Measurements from ENCODE around the gene TBC1D30.

TBC1D30 gene

GRCh38 chr12:64782191-64782876, 42.1 kb upstream of the TBC1D30 start:
- no peak overlapping the region for H3K4me3 ChIP-seq (ENCODE audit: low read length)
- no peak for DNase-seq (ENCODE audit: low read depth)
- no peak for TF ChIP-seq CTCF (conservative IDR thresholded peaks at IDR 0.05; ENCODE audit: low read length)

GRCh38 chr12:64785838-64786237, 38.6 kb upstream of the TBC1D30 start:
- no peak for TF ChIP-seq CTCF (conservative IDR thresholded peaks at IDR 0.05; ENCODE audit: low read length)
- H3K4me3 ChIP-seq (ENCODE audit: low read length) = no peak overlapping the region
- no peak for DNase-seq (ENCODE audit: low read depth)

GRCh38 chr12:64790166-64790565, 34.3 kb upstream of the TBC1D30 start:
- H3K4me3 ChIP-seq (ENCODE audit: low read length) = no peak overlapping the region
- TF ChIP-seq CTCF (conservative IDR thresholded peaks at IDR 0.05; ENCODE audit: low read length) = no peak
- no peak for DNase-seq (ENCODE audit: low read depth)

GRCh38 chr12:64791036-64791435, 33.4 kb upstream of the TBC1D30 start:
- TF ChIP-seq CTCF (conservative IDR thresholded peaks at IDR 0.05; ENCODE audit: low read length) = no peak
- H3K4me3 ChIP-seq (ENCODE audit: low read length) = no peak overlapping the region
- DNase-seq (ENCODE audit: low read depth) = no peak

GRCh38 chr12:64792128-64792527, 32.3 kb upstream of the TBC1D30 start:
- no peak for DNase-seq (ENCODE audit: low read depth)
- H3K4me3 ChIP-seq (ENCODE audit: low read length) = no peak overlapping the region
- TF ChIP-seq CTCF (conservative IDR thresholded peaks at IDR 0.05; ENCODE audit: low read length) = no peak

- no peak for TF ChIP-seq CTCF (conservative IDR thresholded peaks at IDR 0.05; ENCODE audit: low read length)
- no peak overlapping the region for H3K4me3 ChIP-seq (ENCODE audit: low read length)
- DNase-seq (ENCODE audit: low read depth) = no peak
These were observed 30.8 kb upstream of the TBC1D30 start for GRCh38 chr12:64793610-64794009.

- DNase-seq (ENCODE audit: low read depth) = no peak
- H3K4me3 ChIP-seq (ENCODE audit: low read length) = no peak overlapping the region
- TF ChIP-seq CTCF (conservative IDR thresholded peaks at IDR 0.05; ENCODE audit: low read length) = no peak
These were observed 30.1 kb upstream of the TBC1D30 start for GRCh38 chr12:64794305-64794704.

Measured in AG10803 (cell line).